BJ (cell line): Measurements from ENCODE around the gene RNU6-9. TPM values are rescaled to one million over a fixed set of nuclear protein-coding genes. Genes with fewer than 3 reads are reported as not detected.
"Not testable (repeated sequence)": the region's sequence is repeated elsewhere in the genome, so short reads cannot be mapped to it uniquely, and the experiment has no call there.

Source experiments
- CTCF ChIA-PET: fragments of 350-600 bp; formaldehyde crosslinking; extraction: SDS; loops from one replicate; lab custom pipeline; 2021; ENCODE audit warnings: antibody characterized with exemption, inconsistent platforms; lab: Yijun Ruan, JAX
- POLR2A ChIA-PET: fragments of 300-600 bp; sonication (Branson Sonifier 250); formaldehyde crosslinking; extraction: SDS; loops from one replicate; lab custom pipeline; 2021; ENCODE audit warnings: antibody characterized with exemption; lab: Charles Lee
- DNase-seq: peaks from one replicate; pipeline ENCODE4 v3.0.0-alpha.2; 2011; ENCODE audit warnings: low read depth
- H3K27me3 ChIP-seq: 2 replicates; pipeline ENCODE4 v1.6.0; 2011; ENCODE audit warnings: low read length; ENCODE audit not compliant: control insufficient read depth, insufficient read depth
- H3K36me3 ChIP-seq: 2 replicates; pipeline ENCODE4 v1.5.1; 2011; ENCODE audit warnings: low read length; ENCODE audit not compliant: control insufficient read depth, insufficient read depth
- H3K4me3 ChIP-seq: 2 replicates; pipeline ENCODE4 v1.5.1; 2011; ENCODE audit warnings: low read depth, mild to moderate bottlenecking, control low read depth, low read length
- polyA plus RNA-seq: library from polyadenylated mRNA; depleted of rRNA; stranded (reverse); fragments of >200 nt; gene quantifications from 2 replicates; pipeline ENCODE4 v1.2.3, GENCODE V29; 2011
- TF ChIP-seq, protein P1 (sequence below): IDR thresholded peaks from 2 replicates; pipeline ENCODE4 v1.5.1; 2011; ENCODE audit warnings: low read depth, mild to moderate bottlenecking, control low read depth, inconsistent platforms, low read length, moderate library complexity; ENCODE audit not compliant: insufficient read depth

Gene RNU6-9
- polyA plus RNA-seq, 1 experiment, result not detected

GRCh38 chr19:853014-853585 lies 40.2 kb upstream of the RNU6-9 start:
- DNase-seq, result no peak
- ChIA-PET POLR2A (no interaction called here), CTCF (no interaction called here)
- TF ChIP-seq, protein P1, sequence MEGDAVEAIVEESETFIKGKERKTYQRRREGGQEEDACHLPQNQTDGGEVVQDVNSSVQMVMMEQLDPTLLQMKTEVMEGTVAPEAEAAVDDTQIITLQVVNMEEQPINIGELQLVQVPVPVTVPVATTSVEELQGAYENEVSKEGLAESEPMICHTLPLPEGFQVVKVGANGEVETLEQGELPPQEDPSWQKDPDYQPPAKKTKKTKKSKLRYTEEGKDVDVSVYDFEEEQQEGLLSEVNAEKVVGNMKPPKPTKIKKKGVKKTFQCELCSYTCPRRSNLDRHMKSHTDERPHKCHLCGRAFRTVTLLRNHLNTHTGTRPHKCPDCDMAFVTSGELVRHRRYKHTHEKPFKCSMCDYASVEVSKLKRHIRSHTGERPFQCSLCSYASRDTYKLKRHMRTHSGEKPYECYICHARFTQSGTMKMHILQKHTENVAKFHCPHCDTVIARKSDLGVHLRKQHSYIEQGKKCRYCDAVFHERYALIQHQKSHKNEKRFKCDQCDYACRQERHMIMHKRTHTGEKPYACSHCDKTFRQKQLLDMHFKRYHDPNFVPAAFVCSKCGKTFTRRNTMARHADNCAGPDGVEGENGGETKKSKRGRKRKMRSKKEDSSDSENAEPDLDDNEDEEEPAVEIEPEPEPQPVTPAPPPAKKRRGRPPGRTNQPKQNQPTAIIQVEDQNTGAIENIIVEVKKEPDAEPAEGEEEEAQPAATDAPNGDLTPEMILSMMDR, result no peak
- no peak overlapping the region for H3K4me3 ChIP-seq
- no peaks in the 10 kb centered on the region for H3K36me3 ChIP-seq
- peaks cover 2% of the 10 kb centered on the region for H3K27me3 ChIP-seq

DNA sequence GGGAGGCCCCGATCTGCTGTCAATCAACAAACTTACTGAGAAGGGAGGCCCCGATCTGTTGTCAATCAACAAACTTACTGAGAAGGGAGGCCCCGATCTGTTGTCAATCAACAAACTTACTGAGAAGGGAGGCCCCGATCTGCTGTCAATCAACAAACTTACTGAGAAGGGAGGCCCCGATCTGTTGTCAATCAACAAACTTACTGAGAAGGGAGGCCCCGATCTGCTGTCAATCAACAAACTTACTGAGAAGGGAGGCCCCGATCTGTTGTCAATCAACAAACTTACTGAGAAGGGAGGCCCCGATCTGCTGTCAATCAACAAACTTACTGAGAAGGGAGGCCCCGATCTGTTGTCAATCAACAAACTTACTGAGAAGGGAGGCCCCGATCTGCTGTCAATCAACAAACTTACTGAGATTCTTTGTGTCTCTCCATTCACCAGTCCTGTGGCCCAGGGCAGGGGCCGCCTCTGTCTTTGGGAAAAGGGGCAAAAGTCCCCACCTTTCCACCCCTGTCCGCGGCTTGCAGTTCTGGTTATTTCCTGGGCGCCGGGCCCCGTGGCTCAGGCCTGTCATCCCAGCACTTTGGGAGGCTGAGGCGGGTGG lies 39.6 kb upstream of the RNU6-9 start:
- CTCF ChIA-PET, H3K4me3 ChIP-seq, H3K27me3 ChIP-seq, H3K36me3 ChIP-seq, DNase-seq, POLR2A ChIA-PET: not testable (repeated sequence)

- H3K4me3 ChIP-seq, result no peak overlapping the region
- no peak for DNase-seq
- TF ChIP-seq, protein P1, result no peak
- POLR2A ChIA-PET, result interaction anchor here (0.6 kb wide), 1 partner anchor 43 kb away, joined by 3 read pairs; no protein-coding TSS in a partner anchor
- H3K27me3 ChIP-seq, result no peaks in the 10 kb centered on the region
- CTCF ChIA-PET, result no interaction called here
- no peaks in the 10 kb centered on the region for H3K36me3 ChIP-seq
Measured at GRCh38 chr19:854549-854948, 38.7 kb upstream of the RNU6-9 start.

DNA sequence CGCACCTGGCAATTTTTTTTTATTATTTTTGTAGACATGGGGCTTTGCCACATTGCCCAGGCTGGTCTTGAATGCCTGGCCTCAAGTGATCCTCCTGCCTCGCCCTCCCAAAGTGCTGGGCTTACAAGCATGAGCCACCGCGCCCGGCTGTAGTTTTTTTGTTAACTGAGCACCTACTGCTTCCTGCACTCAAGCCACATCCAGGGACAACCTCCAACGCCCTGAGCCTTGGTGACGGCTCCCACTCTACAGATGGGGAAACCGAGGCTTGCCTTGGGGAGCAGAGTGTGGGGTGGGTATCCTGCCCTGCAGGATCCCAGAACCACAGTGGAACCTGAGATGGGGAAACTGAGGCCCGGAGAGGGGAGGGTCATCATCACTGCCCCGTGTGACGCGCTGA lies 38.1 kb upstream of the RNU6-9 start:
- POLR2A ChIA-PET, result no interaction called here
- CTCF ChIA-PET, result interaction anchor here (0.6 to 1.8 kb wide), 3 partner anchors 12 to 86 kb away, joined by 3 to 7 read pairs (median 3); no protein-coding TSS in a partner anchor
- DNase-seq, result no peak
- TF ChIP-seq, protein P1, result no peak
- Histone ChIP-seq H3K36me3 (no peaks in the 10 kb centered on the region), H3K27me3 (no peaks in the 10 kb centered on the region), H3K4me3 (no peak overlapping the region)

- POLR2A ChIA-PET, result no interaction called here
- CTCF ChIA-PET, result interaction anchor here (0.6 to 1.9 kb wide), 11 partner anchors 10 to 337 kb away, joined by 3 to 12 read pairs (median 3); partner anchors contain the start of genes PRTN3, RNF126 and WDR18
- no peaks in the 10 kb centered on the region for H3K27me3 ChIP-seq
- no peaks in the 10 kb centered on the region for H3K36me3 ChIP-seq
- TF ChIP-seq, protein P1, result no peak
- H3K4me3 ChIP-seq, result no peak overlapping the region
- DNase-seq, result no peak
Measured at GRCh38 chr19:855566-856120, 37.6 kb upstream of the RNU6-9 start.
